Loucy (cell line): ENCODE data around the gene ATP11A.

Experiments
- CTCF ChIP-seq: fragments of 200-600 bp; sonication (generic); conservative IDR thresholded peaks from 2 replicates; pipeline ENCODE4 v1.5.1; 2014; ENCODE audit warnings: mild to moderate bottlenecking, antibody characterized with exemption, low read length
- EZH2phosphoT487 ChIP-seq: fragments of 200-600 bp; IDR thresholded peaks from 2 replicates; pipeline ENCODE4 v1.6.1; 2018; ENCODE audit warnings: antibody characterized with exemption, mild to moderate bottlenecking, moderate library complexity, borderline replicate concordance

GRCh38 chr13:112768795-112769481 is 79.1 kb downstream of the ATP11A start:
- TF ChIP-seq CTCF: no peak
- TF ChIP-seq EZH2phosphoT487: no peak
